Effector memory CD4-positive, alpha-beta T cell (primary cell): ENCODE measurements around the gene ZMIZ1.

Experiments
- DNase-seq, 3 donors: peaks; one replicate each; pipeline ENCODE4 v3.0.0-alpha.2; 2020
- H3K27ac ChIP-seq: 2 replicates; pipeline ENCODE4 v1.7.0; 2013; ENCODE audit warnings: mild to moderate bottlenecking, low read length, moderate library complexity; ENCODE audit not compliant: insufficient read depth, poor library complexity, severe bottlenecking
- H3K27me3 ChIP-seq: replicated peaks from 2 replicates; pipeline ENCODE4 v1.7.0; 2013; ENCODE audit warnings: mild to moderate bottlenecking, low read length; ENCODE audit not compliant: insufficient read depth, control insufficient read depth, poor library complexity, severe bottlenecking
- H3K36me3 ChIP-seq: 2 replicates; pipeline ENCODE4 v1.7.0; 2013; ENCODE audit warnings: mild to moderate bottlenecking, low read length, moderate library complexity; ENCODE audit not compliant: control insufficient read depth, insufficient read depth
- H3K4me1 ChIP-seq: 2 replicates; pipeline ENCODE4 v1.7.0; 2013; ENCODE audit warnings: low read length, mild to moderate bottlenecking; ENCODE audit not compliant: control insufficient read depth, insufficient read depth, poor library complexity, severe bottlenecking
- H3K4me3 ChIP-seq: 2 replicates; pipeline ENCODE4 v1.7.0; 2013; ENCODE audit warnings: low read length, low read depth, mild to moderate bottlenecking; ENCODE audit not compliant: insufficient read depth, poor library complexity, severe bottlenecking
- H3K9me3 ChIP-seq: 2 replicates; pipeline ENCODE4 v1.7.0; 2013; ENCODE audit warnings: mild to moderate bottlenecking, low read length, moderate library complexity; ENCODE audit not compliant: control insufficient read depth

ZMIZ1 gene

GRCh38 chr10:79072994-79073645, 4.4 kb downstream of the ZMIZ1 start:
- Histone ChIP-seq H3K4me1 (peaks cover 8% of the 10 kb centered on the region), H3K27me3 (no peaks in the 10 kb centered on the region), H3K36me3 (no peaks in the 10 kb centered on the region), H3K27ac (no peak overlapping the region), H3K9me3 (no peaks in the 10 kb centered on the region), H3K4me3 (no peak overlapping the region)
- DNase-seq, result no peak

- Histone ChIP-seq H3K9me3 (no peaks in the 10 kb centered on the region), H3K4me1 (peaks cover 5% of the 10 kb centered on the region), H3K27ac (no peak overlapping the region), H3K27me3 (no peaks in the 10 kb centered on the region), H3K36me3 (no peaks in the 10 kb centered on the region), H3K4me3 (no peak overlapping the region)
- DNase-seq, result no peak
Observed at GRCh38 chr10:79073784-79074432, 5.1 kb downstream of the ZMIZ1 start.

- DNase-seq, result no peak
- no peaks in the 10 kb centered on the region for H3K9me3 ChIP-seq
- H3K27ac ChIP-seq, result no peak overlapping the region
- H3K36me3 ChIP-seq, result no peaks in the 10 kb centered on the region
- H3K4me1 ChIP-seq, result peaks cover 8% of the 10 kb centered on the region
- no peak overlapping the region for H3K4me3 ChIP-seq
- H3K27me3 ChIP-seq, result no peaks in the 10 kb centered on the region
Observed at GRCh38 chr10:79074732-79075131, 6.0 kb downstream of the ZMIZ1 start.

GRCh38 chr10:79075418-79075817, 6.7 kb downstream of the ZMIZ1 start:
- Histone ChIP-seq H3K4me3 (no peak overlapping the region), H3K27me3 (no peaks in the 10 kb centered on the region), H3K36me3 (no peaks in the 10 kb centered on the region), H3K27ac (no peak overlapping the region), H3K9me3 (no peaks in the 10 kb centered on the region), H3K4me1 (peaks cover 8% of the 10 kb centered on the region)
- no peak for DNase-seq

GRCh38 chr10:79077488-79078173, 8.9 kb downstream of the ZMIZ1 start:
- Histone ChIP-seq H3K27ac (no peak overlapping the region), H3K4me1 (peaks cover 3% of the 10 kb centered on the region)

GRCh38 chr10:79078367-79079053, 9.7 kb downstream of the ZMIZ1 start:
- no peak for DNase-seq
- no peaks in the 10 kb centered on the region for H3K36me3 ChIP-seq
- H3K9me3 ChIP-seq, result no peaks in the 10 kb centered on the region
- peaks cover 3% of the 10 kb centered on the region for H3K4me1 ChIP-seq
- H3K27me3 ChIP-seq, result no peaks in the 10 kb centered on the region
- no peak overlapping the region for H3K27ac ChIP-seq
- H3K4me3 ChIP-seq, result no peak overlapping the region

More at GRCh38 chr10:79077488-79078173, 8.9 kb downstream of the ZMIZ1 start:
- Histone ChIP-seq H3K9me3 (no peaks in the 10 kb centered on the region), H3K27me3 (no peaks in the 10 kb centered on the region), H3K36me3 (no peaks in the 10 kb centered on the region), H3K4me3 (no peak overlapping the region)
- no peak for DNase-seq

- no peak overlapping the region for H3K4me3 ChIP-seq
- H3K27ac ChIP-seq, result no peak overlapping the region
- DNase-seq, result no peak
- no peaks in the 10 kb centered on the region for H3K27me3 ChIP-seq
- H3K4me1 ChIP-seq, result peaks cover 3% of the 10 kb centered on the region
- no peaks in the 10 kb centered on the region for H3K9me3 ChIP-seq
- H3K36me3 ChIP-seq, result no peaks in the 10 kb centered on the region
Observed at GRCh38 chr10:79079054-79079397, 10.3 kb downstream of the ZMIZ1 start.

GRCh38 chr10:79079490-79080355, 11.0 kb downstream of the ZMIZ1 start:
- no peak for DNase-seq
- no peaks in the 10 kb centered on the region for H3K27me3 ChIP-seq
- no peaks in the 10 kb centered on the region for H3K36me3 ChIP-seq
- no peaks in the 10 kb centered on the region for H3K9me3 ChIP-seq
- H3K27ac ChIP-seq, result no peak overlapping the region
- H3K4me3 ChIP-seq, result no peak overlapping the region
- H3K4me1 ChIP-seq, result peaks cover 3% of the 10 kb centered on the region

GRCh38 chr10:79081353-79082034, 12.7 kb downstream of the ZMIZ1 start:
- H3K27ac ChIP-seq, result no peak overlapping the region
- no peak overlapping the region for H3K4me3 ChIP-seq
- no peak for DNase-seq
- H3K4me1 ChIP-seq, result peaks cover 3% of the 10 kb centered on the region
- no peaks in the 10 kb centered on the region for H3K36me3 ChIP-seq
- no peaks in the 10 kb centered on the region for H3K27me3 ChIP-seq
- H3K9me3 ChIP-seq, result no peaks in the 10 kb centered on the region
